Neural crest cell (in vitro differentiated cells): ENCODE results near the gene PHF21A. TPM values are rescaled to one million over a fixed set of nuclear protein-coding genes. Genes with fewer than 3 reads are reported as not detected.

Source experiments
- DNase-seq: peaks from one replicate; pipeline ENCODE4 v3.0.0; 2021; ENCODE audit warnings: low read depth, mixed read lengths, low spot score
- H3K27ac Mint-ChIP-seq: one replicate; pipeline ENCODE4 v1.8.0; 2021; ENCODE audit warnings: mild to moderate bottlenecking, mixed read lengths; ENCODE audit not compliant: unreplicated experiment
- H3K27me3 Mint-ChIP-seq: 2 replicates; pipeline ENCODE4 v1.8.0; 2021; ENCODE audit warnings: low read depth, mild to moderate bottlenecking, mixed read lengths
- H3K36me3 Mint-ChIP-seq: 2 replicates; pipeline ENCODE4 v1.8.0; 2021; ENCODE audit warnings: low read depth, mild to moderate bottlenecking, mixed read lengths
- H3K4me1 Mint-ChIP-seq: 2 replicates; pipeline ENCODE4 v1.8.0; 2021; ENCODE audit warnings: mixed read lengths
- H3K4me3 Mint-ChIP-seq: one replicate; pipeline ENCODE4 v1.8.0; 2021; ENCODE audit warnings: mild to moderate bottlenecking, mixed read lengths
- H3K9me3 Mint-ChIP-seq: 2 replicates; pipeline ENCODE4 v1.8.0; 2021; ENCODE audit warnings: mixed read lengths
- total RNA-seq: library from RNA; stranded (reverse); gene quantifications from 2 replicates; pipeline ENCODE4 v1.2.1, GENCODE V29; 2021
- TF ChIP-seq, protein P1 (sequence below): fragments of 200-600 bp; sonication (generic); conservative IDR thresholded peaks from 2 replicates; pipeline ENCODE4 v1.5.0; 2021; ENCODE audit warnings: antibody characterized with exemption, mild to moderate bottlenecking

PHF21A gene
- total RNA-seq, 1 donor from 2014 or later = 56.5 TPM

DNA sequence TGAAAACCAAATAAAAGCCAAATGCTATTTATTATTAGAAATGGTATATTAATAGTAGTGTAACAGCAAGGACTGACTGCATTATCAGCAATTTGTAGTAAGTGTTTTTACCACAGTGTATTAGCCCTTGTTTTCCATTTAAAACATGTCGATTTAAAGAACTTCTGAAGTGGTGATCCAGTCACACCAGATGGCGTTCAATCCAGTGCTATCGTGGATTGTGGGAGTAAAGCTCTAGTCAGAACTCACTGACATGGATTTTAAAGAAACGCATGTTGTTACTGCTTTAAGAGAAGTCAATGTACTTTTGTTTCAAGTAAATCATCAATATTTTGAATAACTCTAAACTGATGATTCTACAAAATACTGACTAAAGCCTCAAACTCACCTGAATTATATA is 147.7 kb downstream of the PHF21A start:
- H3K4me3 Mint-ChIP-seq = no peak overlapping the region
- H3K27me3 Mint-ChIP-seq = no peaks in the 10 kb centered on the region
- peaks cover 2% of the 10 kb centered on the region for H3K36me3 Mint-ChIP-seq
- no peaks in the 10 kb centered on the region for H3K4me1 Mint-ChIP-seq
- H3K27ac Mint-ChIP-seq = no peak overlapping the region
- TF ChIP-seq, protein P1, sequence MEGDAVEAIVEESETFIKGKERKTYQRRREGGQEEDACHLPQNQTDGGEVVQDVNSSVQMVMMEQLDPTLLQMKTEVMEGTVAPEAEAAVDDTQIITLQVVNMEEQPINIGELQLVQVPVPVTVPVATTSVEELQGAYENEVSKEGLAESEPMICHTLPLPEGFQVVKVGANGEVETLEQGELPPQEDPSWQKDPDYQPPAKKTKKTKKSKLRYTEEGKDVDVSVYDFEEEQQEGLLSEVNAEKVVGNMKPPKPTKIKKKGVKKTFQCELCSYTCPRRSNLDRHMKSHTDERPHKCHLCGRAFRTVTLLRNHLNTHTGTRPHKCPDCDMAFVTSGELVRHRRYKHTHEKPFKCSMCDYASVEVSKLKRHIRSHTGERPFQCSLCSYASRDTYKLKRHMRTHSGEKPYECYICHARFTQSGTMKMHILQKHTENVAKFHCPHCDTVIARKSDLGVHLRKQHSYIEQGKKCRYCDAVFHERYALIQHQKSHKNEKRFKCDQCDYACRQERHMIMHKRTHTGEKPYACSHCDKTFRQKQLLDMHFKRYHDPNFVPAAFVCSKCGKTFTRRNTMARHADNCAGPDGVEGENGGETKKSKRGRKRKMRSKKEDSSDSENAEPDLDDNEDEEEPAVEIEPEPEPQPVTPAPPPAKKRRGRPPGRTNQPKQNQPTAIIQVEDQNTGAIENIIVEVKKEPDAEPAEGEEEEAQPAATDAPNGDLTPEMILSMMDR = no peak
- DNase-seq = no peak
- H3K9me3 Mint-ChIP-seq = no peaks in the 10 kb centered on the region

DNA sequence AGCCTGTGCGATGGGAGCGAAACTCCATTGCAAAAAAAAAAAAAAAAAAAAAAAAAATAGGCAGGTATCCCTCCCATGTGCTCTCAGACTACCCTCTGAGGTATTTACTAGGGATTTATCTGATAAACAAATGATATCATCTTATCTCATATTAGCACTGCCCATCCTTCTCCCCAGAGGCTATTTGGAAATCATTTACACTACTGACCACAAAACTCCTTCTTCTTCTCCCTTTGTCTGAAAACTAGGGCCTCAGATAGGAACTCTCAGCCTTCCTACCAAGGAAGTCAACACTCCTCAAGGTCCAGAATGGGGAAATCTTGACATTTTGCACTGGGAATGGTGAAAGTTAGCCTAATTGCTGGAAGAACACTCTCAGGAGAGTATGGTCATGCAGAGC is 152.4 kb downstream of the PHF21A start:
- H3K9me3 Mint-ChIP-seq = no peaks in the 10 kb centered on the region
- no peaks in the 10 kb centered on the region for H3K36me3 Mint-ChIP-seq
- DNase-seq = no peak
- H3K27ac Mint-ChIP-seq = no peak overlapping the region
- H3K4me1 Mint-ChIP-seq = no peaks in the 10 kb centered on the region
- TF ChIP-seq, protein P1 = no peak
- H3K4me3 Mint-ChIP-seq = no peak overlapping the region
- no peaks in the 10 kb centered on the region for H3K27me3 Mint-ChIP-seq

DNA sequence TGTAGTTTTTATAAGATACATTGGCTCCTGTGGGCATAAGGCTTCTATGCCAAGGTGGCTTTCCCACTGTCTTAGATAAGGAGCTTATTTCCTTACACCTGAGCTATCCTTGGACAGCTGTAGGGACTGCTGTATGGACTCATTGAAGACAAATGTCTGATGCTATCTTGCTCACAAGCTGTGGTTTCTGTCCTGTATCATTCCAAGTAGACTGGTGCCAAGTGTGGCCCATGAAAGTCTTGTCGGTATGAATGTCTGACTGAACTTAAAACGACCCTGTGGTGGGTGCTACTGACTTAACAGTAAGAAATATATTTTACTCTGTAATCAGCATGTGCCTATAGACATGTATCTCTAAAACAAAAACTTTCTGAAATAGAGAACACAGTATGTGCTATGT is 153.7 kb downstream of the PHF21A start:
- H3K36me3 Mint-ChIP-seq = no peaks in the 10 kb centered on the region
- no peak overlapping the region for H3K4me3 Mint-ChIP-seq
- TF ChIP-seq, protein P1 = no peak
- no peak for DNase-seq
- H3K27me3 Mint-ChIP-seq = no peaks in the 10 kb centered on the region
- H3K27ac Mint-ChIP-seq = no peak overlapping the region
- no peaks in the 10 kb centered on the region for H3K9me3 Mint-ChIP-seq
- H3K4me1 Mint-ChIP-seq = no peaks in the 10 kb centered on the region

DNA sequence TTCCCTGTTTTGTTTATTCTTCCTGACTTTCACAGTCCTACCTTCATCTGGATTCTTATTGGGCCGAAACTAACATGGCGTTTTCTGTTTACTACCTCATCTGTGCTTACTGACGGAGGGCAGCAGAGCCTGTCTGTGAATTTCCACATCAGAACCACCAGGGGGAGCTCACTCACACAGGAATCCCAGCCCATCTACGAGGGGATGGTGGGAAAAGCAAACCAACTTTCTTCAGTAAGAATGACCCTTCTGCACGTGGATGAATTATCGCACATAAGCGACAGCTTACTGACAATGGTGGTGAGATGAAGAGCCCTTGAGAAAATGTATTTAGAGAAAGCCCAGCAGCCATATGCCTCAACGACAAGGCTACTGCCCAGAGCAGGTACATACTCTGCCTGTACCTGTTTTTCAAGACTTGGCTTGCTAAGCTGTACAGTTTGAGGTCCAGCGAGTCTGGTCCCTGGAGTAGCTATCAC is 156.3 kb downstream of the PHF21A start:
- no peak overlapping the region for H3K4me3 Mint-ChIP-seq
- no peak overlapping the region for H3K27ac Mint-ChIP-seq
- no peaks in the 10 kb centered on the region for H3K4me1 Mint-ChIP-seq
- DNase-seq = peak; percentile 59
- TF ChIP-seq, protein P1 = peak; percentile 96
- peaks cover 4% of the 10 kb centered on the region for H3K36me3 Mint-ChIP-seq
- H3K9me3 Mint-ChIP-seq = no peaks in the 10 kb centered on the region
- no peaks in the 10 kb centered on the region for H3K27me3 Mint-ChIP-seq

DNA sequence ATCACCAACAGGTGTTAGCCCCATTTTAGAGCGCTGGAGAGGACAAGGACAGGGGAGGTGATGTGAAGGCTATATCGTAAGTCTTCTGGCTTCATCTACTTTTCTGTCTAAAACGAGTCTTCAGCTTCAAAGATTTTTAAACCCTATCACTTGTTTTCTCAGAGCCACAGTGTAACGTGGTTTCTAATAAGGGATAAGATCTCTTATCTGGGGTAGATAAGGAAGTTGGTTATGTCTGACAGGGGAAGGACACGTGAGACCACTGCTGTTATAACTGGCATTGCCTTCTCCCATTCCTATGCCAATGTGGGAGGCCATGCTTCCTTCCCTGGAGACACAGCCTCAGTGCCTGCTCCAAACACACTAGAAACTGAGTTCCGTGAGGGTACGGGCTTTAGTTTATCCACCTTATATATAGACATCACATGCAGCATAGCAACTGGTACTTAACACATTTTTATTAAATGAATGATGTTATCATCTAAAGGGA is 159.5 kb downstream of the PHF21A start:
- Mint-ChIP-seq H3K27me3 (no peaks in the 10 kb centered on the region), H3K27ac (no peak overlapping the region), H3K4me3 (no peak overlapping the region), H3K9me3 (peaks cover 3% of the 10 kb centered on the region), H3K36me3 (peaks cover 23% of the 10 kb centered on the region), H3K4me1 (peaks cover 4% of the 10 kb centered on the region)
- TF ChIP-seq, protein P1 = no peak
- no peak for DNase-seq
